ENCODE data around the gene SASH3. TPM values are rescaled to one million over a fixed set of nuclear protein-coding genes. Genes with fewer than 3 reads are reported as not detected.

SASH3 gene
- total and polyA plus RNA-seq, 5 donors: 0.93 to 6.0 (median 4.4) TPM

- no peaks in the 10 kb centered on the region for H3K9me3 ChIP-seq (ENCODE audit: control insufficient read depth, low read length)
- intact Hi-C loops (cut with DNase I): loop anchor here in 1 of 4 donors (10.0 kb wide), 1 partner anchor 238 kb away; no protein-coding TSS in a partner anchor
- peak overlapping the region; percentile 88 for H3K27ac ChIP-seq (ENCODE audit: low read length)
- no peaks in the 10 kb centered on the region for H3K27me3 ChIP-seq (ENCODE audit: control insufficient read depth, insufficient read depth)
- H3K4me3 ChIP-seq (ENCODE audit: low read length): peak overlapping the region; percentile 68
- ATAC-seq: peak; percentile 4 to 33
- WGBS: 8% methylated on average over 17 of the region's 17 CpGs
- no peaks in the 10 kb centered on the region for H3K4me1 ChIP-seq (ENCODE audit: control insufficient read depth, insufficient read depth, low read length)
- peak; percentile 18 to 57 (median 55) for DNase-seq
These were observed 62.9 kb downstream of the SASH3 start for GRCh38 chrX:129842510-129843208.

DNA sequence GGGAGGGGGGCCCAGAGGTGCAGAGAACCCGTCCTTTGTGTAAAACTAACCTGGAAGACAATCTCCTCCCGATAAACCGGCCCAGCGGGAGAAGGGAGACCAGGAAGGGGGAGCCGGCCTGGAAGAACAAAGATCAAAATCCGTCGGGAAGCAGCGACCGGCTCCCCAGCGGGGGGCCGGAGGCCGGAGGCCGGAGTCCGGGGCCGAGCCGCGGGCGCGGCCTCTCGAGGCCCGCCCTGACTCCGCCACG is 63.4 kb downstream of the SASH3 start:
- intact Hi-C loops (cut with DNase I): loop anchor here in 1 of 4 donors (10.0 kb wide), 1 partner anchor 238 kb away; no protein-coding TSS in a partner anchor

DNA sequence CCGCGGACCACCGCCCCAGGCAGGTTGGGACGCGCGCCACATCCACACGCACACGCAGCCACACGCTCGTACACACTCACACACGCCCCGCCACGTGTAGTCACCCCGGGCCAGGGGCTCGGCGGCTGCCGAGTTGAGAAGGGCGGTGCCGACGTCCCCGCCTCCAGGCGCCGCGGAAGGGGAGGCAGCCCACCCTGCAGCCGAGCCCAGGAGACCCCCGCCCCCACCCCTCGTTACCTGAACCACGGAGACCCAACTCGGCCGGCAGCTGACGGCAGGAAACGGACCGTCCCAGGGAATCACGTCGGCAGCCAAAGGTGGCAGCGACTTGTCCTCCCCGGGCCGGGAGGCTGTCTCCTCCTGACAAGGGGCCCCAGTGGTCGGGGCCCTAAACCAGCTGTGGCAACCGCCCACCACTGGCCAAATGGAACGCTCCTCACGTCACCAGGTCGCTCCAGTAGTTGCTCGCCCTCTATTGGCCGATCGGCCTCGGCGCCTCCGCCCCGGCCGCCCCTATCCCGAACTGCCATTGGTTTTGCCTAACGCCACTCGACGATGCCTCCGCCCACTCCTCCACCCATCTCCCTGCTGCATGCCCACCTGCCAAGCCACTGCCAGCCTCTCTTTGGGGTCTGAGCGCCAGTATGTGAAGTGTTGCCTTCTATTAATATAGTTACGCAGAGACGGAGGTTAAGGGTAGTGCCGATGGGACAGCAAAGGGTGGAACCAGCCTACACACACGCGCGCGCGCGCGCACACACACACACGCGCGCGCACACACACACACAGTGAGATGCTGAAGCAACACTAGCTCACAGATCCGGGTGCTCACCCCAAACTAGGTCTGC is 63.9 kb downstream of the SASH3 start, which contains the start of gene ZDHHC9:
Gene ZDHHC9, minus strand, starts transcription at position 428 of the 848 bp plus-strand sequence. CDS start 1,941 bp downstream, outside the sequence.
- Histone ChIP-seq H3K27me3 (ENCODE audit: control insufficient read depth, insufficient read depth) (no peaks in the 10 kb centered on the region), H3K27ac (ENCODE audit: low read length) (peak within 1 kb of the TSS; percentile 88), H3K4me3 (ENCODE audit: low read length) (peak within 1 kb of the TSS; percentile 68), H3K9me3 (ENCODE audit: control insufficient read depth, low read length) (no peaks in the 10 kb centered on the region), H3K4me1 (ENCODE audit: control insufficient read depth, insufficient read depth, low read length) (no peaks in the 10 kb centered on the region)
- under 1% methylated on average over 66 of the region's 72 CpGs for WGBS
- DNase-seq (peak; percentile 88 to 94 (median 94)), ATAC-seq (peak; percentile 98 to 99)
- intact Hi-C loops (cut with DNase I): loop anchor here in 1 of 4 donors (10.0 kb wide), 1 partner anchor 239 kb away; no protein-coding TSS in a partner anchor

More for the DNA sequence above, 63.4 kb downstream of the SASH3 start:
- Histone ChIP-seq H3K27me3 (ENCODE audit: control insufficient read depth, insufficient read depth) (no peaks in the 10 kb centered on the region), H3K9me3 (ENCODE audit: control insufficient read depth, low read length) (no peaks in the 10 kb centered on the region), H3K4me1 (ENCODE audit: control insufficient read depth, insufficient read depth, low read length) (no peaks in the 10 kb centered on the region), H3K27ac (ENCODE audit: low read length) (peak overlapping the region; percentile 88), H3K4me3 (ENCODE audit: low read length) (peak overlapping the region; percentile 68)
- DNase-seq: no peak
- ATAC-seq: no peak
- WGBS: 0% methylated on average over 21 of the region's 23 CpGs

Other genes starting within 250 kb of the SASH3 start
- gene OCRL, start 239.7 kb upstream of the SASH3 start, total RNA-seq: 10 to 100 TPM; 13.0 to 14.3 (median 13.3) TPM
- 7.0 TPM for gene OCRL, start 239.7 kb upstream of the SASH3 start, polyA plus RNA-seq
- gene APLN, start 125.0 kb upstream of the SASH3 start, total RNA-seq: 10 to 100 TPM in 1 of 4 donors, 1 to 10 TPM in 3; 4.0 to 10.5 (median 6.4) TPM
- 7.0 TPM for gene APLN, start 125.0 kb upstream of the SASH3 start, polyA plus RNA-seq
- 1 to 10 TPM; 2.4 to 4.1 (median 3.2) TPM for gene XPNPEP2, start 41.0 kb upstream of the SASH3 start, total RNA-seq
- 1.3 TPM for gene XPNPEP2, start 41.0 kb upstream of the SASH3 start, polyA plus RNA-seq
- gene ZDHHC9, start 63.9 kb downstream of the SASH3 start, total RNA-seq: 10 to 100 TPM in 3 of 4 donors, 1 to 10 TPM in 1; 9.3 to 16.7 (median 11.3) TPM
- gene ZDHHC9, start 63.9 kb downstream of the SASH3 start, polyA plus RNA-seq: 6.3 TPM
- 10 to 100 TPM in 1 of 4 donors, 1 to 10 TPM in 3; 8.1 to 11.2 (median 8.5) TPM for gene UTP14A, start 126.2 kb downstream of the SASH3 start, total RNA-seq
- gene UTP14A, start 126.2 kb downstream of the SASH3 start, polyA plus RNA-seq: 6.2 TPM
- 10 to 100 TPM; 10.9 to 13.8 (median 11.5) TPM for gene BCORL1, start 202.7 kb downstream of the SASH3 start, total RNA-seq
- gene BCORL1, start 202.7 kb downstream of the SASH3 start, polyA plus RNA-seq: 5.0 TPM